HL-60 (cell line): ENCODE data around the gene NR2F1.

ENCODE experiments used
- GABPA ChIP-seq: IDR thresholded peaks from 2 replicates; pipeline ENCODE4 v1.6.1; 2012; ENCODE audit warnings: low read depth
- POLR2AphosphoS5 ChIP-seq: IDR thresholded peaks from 2 replicates; pipeline ENCODE4 v1.6.1; 2012; ENCODE audit warnings: low read depth
- TF ChIP-seq, protein P1 (sequence below): IDR thresholded peaks from one replicate; pipeline ENCODE4 v1.5.1; 2011; ENCODE audit warnings: low read length, control low read depth, inconsistent platforms; ENCODE audit not compliant: insufficient read depth

DNA sequence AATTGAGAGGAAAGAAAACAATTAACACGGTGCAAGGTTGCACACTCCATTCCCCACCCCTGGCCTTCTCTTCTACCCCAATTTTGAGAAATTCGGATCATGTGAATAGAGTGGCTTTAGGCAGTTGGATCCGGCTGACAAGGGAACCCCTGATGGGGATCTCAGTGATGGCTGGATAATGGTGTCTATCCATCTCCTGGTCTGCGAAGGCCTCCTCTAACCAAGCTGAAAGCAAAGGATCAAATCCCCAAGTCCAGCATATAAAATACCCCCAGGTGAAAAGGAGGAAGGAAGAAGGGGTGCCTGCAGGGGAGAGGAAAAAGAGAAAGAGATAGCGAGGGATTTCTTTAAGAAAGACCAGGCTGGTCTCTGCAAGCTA, 16.0 kb downstream of the NR2F1 start:
- no peak for TF ChIP-seq POLR2AphosphoS5
- TF ChIP-seq, protein P1, sequence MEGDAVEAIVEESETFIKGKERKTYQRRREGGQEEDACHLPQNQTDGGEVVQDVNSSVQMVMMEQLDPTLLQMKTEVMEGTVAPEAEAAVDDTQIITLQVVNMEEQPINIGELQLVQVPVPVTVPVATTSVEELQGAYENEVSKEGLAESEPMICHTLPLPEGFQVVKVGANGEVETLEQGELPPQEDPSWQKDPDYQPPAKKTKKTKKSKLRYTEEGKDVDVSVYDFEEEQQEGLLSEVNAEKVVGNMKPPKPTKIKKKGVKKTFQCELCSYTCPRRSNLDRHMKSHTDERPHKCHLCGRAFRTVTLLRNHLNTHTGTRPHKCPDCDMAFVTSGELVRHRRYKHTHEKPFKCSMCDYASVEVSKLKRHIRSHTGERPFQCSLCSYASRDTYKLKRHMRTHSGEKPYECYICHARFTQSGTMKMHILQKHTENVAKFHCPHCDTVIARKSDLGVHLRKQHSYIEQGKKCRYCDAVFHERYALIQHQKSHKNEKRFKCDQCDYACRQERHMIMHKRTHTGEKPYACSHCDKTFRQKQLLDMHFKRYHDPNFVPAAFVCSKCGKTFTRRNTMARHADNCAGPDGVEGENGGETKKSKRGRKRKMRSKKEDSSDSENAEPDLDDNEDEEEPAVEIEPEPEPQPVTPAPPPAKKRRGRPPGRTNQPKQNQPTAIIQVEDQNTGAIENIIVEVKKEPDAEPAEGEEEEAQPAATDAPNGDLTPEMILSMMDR, result no peak
- TF ChIP-seq GABPA, result no peak
